Mucosa of rectum (tissue), 2 donors: ENCODE data around the gene IQSEC2.

Source experiments
- H3K27ac ChIP-seq, 2 donors: one replicate each; pipeline ENCODE4 v1.7.0; 2013; ENCODE audit warnings: inconsistent platforms in 2 of 2, low read depth in 2 of 2, low read length in 2 of 2
- H3K27me3 ChIP-seq, 2 donors: one replicate each; pipeline ENCODE4 v1.7.0; 2013; ENCODE audit warnings: low read length in 2 of 2; ENCODE audit not compliant: control insufficient read depth in 2 of 2, insufficient read depth in 2 of 2
- H3K36me3 ChIP-seq, 2 donors: one replicate each; pipeline ENCODE4 v1.7.0; 2013; ENCODE audit warnings: low read length in 2 of 2; ENCODE audit not compliant: control insufficient read depth in 2 of 2, insufficient read depth in 2 of 2
- H3K4me1 ChIP-seq, 2 donors: one replicate each; pipeline ENCODE4 v1.7.0; 2013; ENCODE audit warnings: low read length in 2 of 2, mild to moderate bottlenecking in 1 of 2; ENCODE audit not compliant: control insufficient read depth in 2 of 2, insufficient read depth in 2 of 2
- H3K4me3 ChIP-seq, 2 donors: one replicate each; pipeline ENCODE4 v1.7.0; 2013; ENCODE audit warnings: low read length in 2 of 2
- H3K9ac ChIP-seq, 2 donors: one replicate each; pipeline ENCODE4 v1.7.0; 2013; ENCODE audit warnings: low read length in 2 of 2, low read depth in 1 of 2, mild to moderate bottlenecking in 1 of 2
- H3K9me3 ChIP-seq, 2 donors: one replicate each; pipeline ENCODE4 v1.7.0; 2013; ENCODE audit warnings: low read length in 2 of 2; ENCODE audit not compliant: control insufficient read depth in 2 of 2
- donor health status: healthy.
- donor health status: Normal muscosa, but diverticular disease.

IQSEC2 gene

DNA sequence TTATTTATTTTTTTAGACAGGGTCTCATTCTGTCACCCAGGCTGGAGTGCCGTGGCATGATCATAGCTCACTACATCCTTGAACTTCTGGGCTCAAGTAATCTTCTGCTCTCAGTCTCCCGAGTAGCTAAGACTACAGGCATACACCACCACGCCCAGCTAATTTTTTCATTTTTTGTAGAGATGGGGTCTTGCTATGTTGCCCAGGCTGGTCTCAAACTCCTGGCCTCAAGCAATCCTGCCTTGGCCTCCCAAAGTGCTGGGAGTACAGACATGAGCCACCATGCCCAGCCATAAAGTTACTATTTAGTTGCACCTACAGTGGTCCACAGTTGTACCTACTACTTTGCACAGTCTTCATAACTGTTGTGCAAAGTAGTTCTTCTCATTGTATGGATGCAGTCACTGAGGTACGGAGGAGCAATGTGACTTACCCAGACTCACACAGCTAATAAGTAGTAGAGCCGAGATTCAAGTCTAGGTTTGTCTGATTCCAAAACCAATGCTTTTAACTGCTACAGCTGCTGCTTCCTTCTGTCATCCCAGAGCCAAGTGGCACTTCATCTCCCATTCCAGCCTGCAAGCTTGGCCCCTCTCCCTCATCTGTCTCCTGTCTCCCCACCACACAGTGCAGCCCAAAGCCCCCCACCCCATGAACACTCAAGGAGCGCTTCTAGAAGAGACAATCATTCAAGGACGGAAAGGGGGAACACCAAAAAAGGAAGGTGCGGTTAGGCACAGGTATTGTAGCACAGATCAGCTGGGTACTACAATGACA is 24.0 kb upstream of the IQSEC2 start:
- no peaks in the 10 kb centered on the region for H3K4me1 ChIP-seq
- peaks cover 4 to 8% of the 10 kb centered on the region in 2 donors for H3K27me3 ChIP-seq
- H3K4me3 ChIP-seq: no peak overlapping the region
- H3K9ac ChIP-seq: no peak overlapping the region
- no peaks in the 10 kb centered on the region for H3K9me3 ChIP-seq
- H3K27ac ChIP-seq: no peak overlapping the region
- H3K36me3 ChIP-seq: no peaks in the 10 kb centered on the region

DNA sequence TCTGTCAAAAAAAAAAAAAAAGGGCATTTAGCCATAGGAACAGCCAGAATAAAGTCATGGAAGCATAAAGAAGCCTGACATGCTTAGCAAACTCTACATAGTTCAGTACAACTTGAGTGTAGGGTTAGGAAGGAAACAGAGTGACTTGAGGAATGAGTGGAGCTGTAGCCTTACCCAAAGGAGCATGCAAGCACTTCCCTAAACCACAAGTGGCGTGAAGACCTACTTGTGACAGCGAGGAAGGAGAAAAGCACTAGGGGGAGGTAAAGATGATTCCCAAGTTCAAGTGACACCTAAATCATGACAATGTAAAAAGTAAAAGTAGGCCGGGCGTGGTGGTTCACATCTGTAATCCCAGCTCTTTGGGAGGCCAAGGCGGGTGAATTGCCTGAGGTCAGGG is 21.8 kb upstream of the IQSEC2 start:
- Histone ChIP-seq H3K4me1 (no peaks in the 10 kb centered on the region), H3K9ac (no peak overlapping the region), H3K27me3 (peaks cover 0 to 4% of the 10 kb centered on the region in 2 donors)

DNA sequence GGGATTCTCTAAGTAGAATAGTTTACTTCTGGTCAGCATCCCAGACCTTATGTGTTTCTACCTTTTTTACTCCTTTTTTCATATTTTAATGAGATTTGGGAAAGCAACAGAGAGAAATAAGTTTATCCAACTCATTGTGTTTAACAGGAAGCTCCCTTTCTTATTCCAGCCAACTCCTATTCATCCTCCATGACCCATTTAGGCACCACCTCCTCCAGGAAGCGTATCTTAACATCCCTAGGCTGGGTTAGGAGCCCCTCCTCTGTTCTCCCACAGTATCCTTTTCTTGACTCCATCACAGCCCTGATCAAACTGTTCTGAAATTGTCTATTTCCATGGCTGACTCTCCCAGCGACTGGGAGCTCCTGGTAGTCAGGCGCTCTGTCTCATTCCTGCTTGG is 18.8 kb upstream of the IQSEC2 start:
- Histone ChIP-seq H3K27ac (no peak overlapping the region), H3K9me3 (no peaks in the 10 kb centered on the region), H3K27me3 (peaks cover 0 to 2% of the 10 kb centered on the region in 2 donors), H3K36me3 (no peaks in the 10 kb centered on the region), H3K4me1 (no peaks in the 10 kb centered on the region), H3K4me3 (no peak overlapping the region), H3K9ac (no peak overlapping the region)

More for the DNA sequence above, 21.8 kb upstream of the IQSEC2 start:
- Histone ChIP-seq H3K27ac (no peak overlapping the region), H3K9me3 (no peaks in the 10 kb centered on the region), H3K36me3 (no peaks in the 10 kb centered on the region), H3K4me3 (no peak overlapping the region)

DNA sequence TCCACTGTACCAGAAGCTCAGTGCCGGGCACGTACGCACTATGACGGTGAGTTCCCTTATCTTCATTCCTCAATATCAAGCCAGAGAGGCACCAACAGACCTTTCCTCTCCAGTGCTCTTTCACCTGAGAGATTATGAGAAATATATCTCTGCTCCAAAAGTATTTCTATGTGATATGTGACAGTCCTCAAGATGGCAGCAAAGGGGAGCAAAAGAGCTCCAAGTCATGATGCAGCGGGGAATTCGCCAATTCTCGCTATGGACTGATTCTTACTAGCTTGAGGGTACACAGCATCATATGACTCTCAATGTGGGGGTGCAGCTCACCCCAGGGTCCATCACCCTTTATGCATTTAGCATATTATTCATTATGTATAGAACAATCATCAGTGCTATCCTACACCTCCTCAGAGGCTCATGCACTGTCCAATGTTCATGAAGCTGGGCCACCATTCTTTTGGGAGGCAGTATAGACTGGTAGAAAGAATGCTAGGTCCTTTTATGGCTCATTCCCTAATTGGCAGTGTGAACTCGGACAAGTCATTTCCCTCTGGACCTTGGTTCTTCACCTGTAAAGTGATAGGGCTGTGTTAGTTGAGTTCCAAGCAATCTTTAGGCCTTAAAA is 12.8 kb upstream of the IQSEC2 start:
- no peaks in the 10 kb centered on the region for H3K9me3 ChIP-seq

DNA sequence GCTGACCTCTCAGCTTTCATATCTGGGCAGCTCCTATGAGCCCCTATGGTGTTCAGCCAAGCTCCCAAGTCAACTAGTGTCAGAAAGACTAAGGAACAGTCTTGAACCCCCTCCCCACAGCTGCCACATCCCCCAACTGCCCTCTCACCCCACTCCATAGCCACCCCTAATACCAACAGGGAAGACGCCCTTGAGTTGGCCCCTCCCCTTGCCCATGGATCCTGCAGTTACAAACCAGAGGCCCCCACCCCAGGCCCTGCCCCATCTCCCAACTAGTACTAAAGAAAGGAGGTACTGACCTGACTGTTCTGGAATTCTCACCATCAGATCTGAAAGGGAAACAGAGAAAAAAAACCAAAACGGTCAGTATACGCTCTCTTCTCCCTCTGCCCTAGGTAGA is 10.2 kb upstream of the IQSEC2 start:
- H3K4me3 ChIP-seq: no peak overlapping the region
- H3K9me3 ChIP-seq: no peaks in the 10 kb centered on the region
- no peak overlapping the region for H3K9ac ChIP-seq
- peaks cover 0 to 6% of the 10 kb centered on the region in 2 donors for H3K27me3 ChIP-seq
- no peak overlapping the region for H3K27ac ChIP-seq
- no peaks in the 10 kb centered on the region for H3K36me3 ChIP-seq
- peaks cover 11 to 13% of the 10 kb centered on the region in 2 donors for H3K4me1 ChIP-seq

More for the DNA sequence above, 12.8 kb upstream of the IQSEC2 start:
- H3K9ac ChIP-seq: no peak overlapping the region
- H3K27me3 ChIP-seq: no peaks in the 10 kb centered on the region
- H3K4me1 ChIP-seq: no peaks in the 10 kb centered on the region
- no peaks in the 10 kb centered on the region for H3K36me3 ChIP-seq
- H3K27ac ChIP-seq: no peak overlapping the region
- no peak overlapping the region for H3K4me3 ChIP-seq

DNA sequence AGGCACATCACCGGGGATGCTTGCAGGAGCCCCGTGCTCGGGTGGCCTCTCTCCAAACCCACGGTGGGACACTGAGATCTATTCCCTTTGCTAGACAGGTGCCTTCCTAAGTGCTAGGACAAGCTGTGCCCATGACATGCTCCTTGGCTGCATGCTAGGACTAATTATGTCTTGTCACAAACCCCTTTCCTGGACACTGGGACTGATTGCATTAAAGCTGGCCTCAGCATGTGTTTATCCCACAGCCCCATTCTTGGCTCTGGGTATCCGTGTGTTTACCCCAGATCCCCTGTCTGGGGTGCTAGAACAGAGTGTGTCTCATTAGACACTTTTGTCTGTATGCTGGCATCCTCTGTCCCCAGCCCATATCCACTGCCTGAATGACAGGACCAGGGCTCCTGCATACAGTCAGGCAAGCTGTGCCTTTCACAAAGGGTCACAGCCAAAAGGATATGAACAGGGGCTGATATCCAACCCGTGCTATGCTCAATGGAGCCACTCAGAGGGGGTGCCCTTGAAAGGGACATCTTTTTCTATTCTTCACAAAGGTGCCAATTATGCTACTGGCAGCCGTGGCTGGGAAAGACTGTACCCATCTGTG is 9.2 kb upstream of the IQSEC2 start:
- H3K36me3 ChIP-seq: no peaks in the 10 kb centered on the region
- no peak overlapping the region for H3K27ac ChIP-seq
- peaks cover 0 to 6% of the 10 kb centered on the region in 2 donors for H3K27me3 ChIP-seq
- H3K4me1 ChIP-seq: peaks cover 14 to 17% of the 10 kb centered on the region in 2 donors
- no peak overlapping the region for H3K9ac ChIP-seq
- H3K9me3 ChIP-seq: no peaks in the 10 kb centered on the region
- no peak overlapping the region for H3K4me3 ChIP-seq

DNA sequence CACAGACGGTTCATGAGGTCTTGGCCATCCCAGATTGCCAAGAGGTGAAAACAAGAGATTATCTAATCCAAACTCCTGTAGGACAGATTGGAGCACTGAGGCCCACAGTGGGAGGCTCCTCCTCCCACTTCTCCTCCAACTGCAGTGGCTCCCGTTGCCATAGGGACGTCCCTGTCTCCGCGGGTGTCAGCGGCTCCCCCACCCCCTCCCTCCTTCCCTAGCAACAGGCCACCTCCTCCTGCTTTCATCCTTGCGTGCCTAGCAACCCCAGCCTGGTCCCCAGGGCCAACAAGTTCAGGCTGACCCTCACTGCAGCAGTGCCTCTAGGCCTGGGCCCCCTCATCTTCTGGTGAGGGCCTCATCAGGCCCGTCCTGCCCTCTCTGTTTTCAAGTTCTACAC is 6.8 kb upstream of the IQSEC2 start:
- Histone ChIP-seq H3K9ac (no peak overlapping the region), H3K27me3 (peaks cover 2 to 6% of the 10 kb centered on the region in 2 donors), H3K27ac (peak overlapping the region; percentile 52 to 64), H3K9me3 (no peaks in the 10 kb centered on the region), H3K4me1 (peaks cover 19 to 23% of the 10 kb centered on the region in 2 donors), H3K36me3 (no peaks in the 10 kb centered on the region), H3K4me3 (no peak overlapping the region)

DNA sequence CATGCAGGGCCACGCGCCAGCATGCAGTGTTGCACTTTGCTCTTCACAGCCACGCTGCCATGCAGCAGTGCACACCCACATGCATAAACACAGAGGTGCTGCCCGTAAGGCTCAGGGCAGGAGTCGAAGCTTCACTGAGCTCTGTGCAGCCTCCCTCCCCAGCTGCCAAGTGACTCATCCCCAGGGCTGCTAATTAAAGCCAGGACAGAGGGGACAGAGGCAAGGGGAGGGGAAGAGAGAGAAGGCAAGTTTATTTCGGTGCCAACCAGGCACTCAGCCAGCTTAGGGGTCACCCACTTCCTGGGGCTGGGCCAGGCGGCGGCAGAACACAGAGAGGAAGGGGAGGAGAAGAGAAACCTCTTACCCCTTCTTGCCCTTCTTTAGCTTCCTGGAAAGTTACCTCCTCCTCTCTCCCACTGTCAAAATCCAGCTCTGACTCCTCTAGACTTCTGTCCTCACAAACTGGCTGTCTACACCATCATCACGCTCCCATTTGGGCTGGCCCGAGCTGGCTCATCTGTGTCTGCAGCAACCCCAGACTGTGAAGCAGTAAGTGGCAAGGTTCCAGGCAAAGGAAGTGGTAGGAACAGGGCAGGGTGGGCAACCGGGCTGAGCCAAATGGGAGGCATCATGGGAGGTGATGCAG is 6.2 kb upstream of the IQSEC2 start:
- H3K4me3 ChIP-seq: peak overlapping the region; percentile 22 to 50
- no peaks in the 10 kb centered on the region for H3K9me3 ChIP-seq
- H3K27ac ChIP-seq: peak overlapping the region; percentile 52 to 64
- no peaks in the 10 kb centered on the region for H3K36me3 ChIP-seq
- peaks cover 19 to 23% of the 10 kb centered on the region in 2 donors for H3K4me1 ChIP-seq
- H3K27me3 ChIP-seq: peaks cover 2 to 6% of the 10 kb centered on the region in 2 donors
- peak overlapping the region in 1 of 2 donors; percentile 24 for H3K9ac ChIP-seq

DNA sequence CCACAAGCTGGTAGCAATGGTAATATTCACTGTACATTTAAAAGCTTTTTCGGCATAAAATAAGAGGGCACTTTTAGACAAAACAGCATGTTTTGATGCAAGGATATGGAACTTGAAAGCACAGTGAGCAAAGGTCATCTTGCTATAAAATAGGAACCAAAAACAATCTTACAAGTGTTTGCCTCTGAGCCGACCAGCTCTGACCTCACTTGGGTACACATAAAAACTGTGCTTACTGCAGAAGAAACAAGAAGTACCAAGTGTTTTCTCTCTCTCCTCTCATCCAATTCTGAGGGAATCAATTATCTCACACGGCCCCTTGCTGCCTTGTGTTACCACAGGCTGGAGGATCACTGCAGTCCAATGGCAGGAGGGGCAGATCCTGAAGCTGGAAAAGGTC is 4.8 kb upstream of the IQSEC2 start:
- H3K9ac ChIP-seq: no peak overlapping the region
- H3K4me1 ChIP-seq: peaks cover 26 to 29% of the 10 kb centered on the region in 2 donors
- H3K27ac ChIP-seq: no peak overlapping the region
- H3K4me3 ChIP-seq: no peak overlapping the region
- H3K27me3 ChIP-seq: peaks cover 2 to 6% of the 10 kb centered on the region in 2 donors
- no peaks in the 10 kb centered on the region for H3K9me3 ChIP-seq
- no peaks in the 10 kb centered on the region for H3K36me3 ChIP-seq

DNA sequence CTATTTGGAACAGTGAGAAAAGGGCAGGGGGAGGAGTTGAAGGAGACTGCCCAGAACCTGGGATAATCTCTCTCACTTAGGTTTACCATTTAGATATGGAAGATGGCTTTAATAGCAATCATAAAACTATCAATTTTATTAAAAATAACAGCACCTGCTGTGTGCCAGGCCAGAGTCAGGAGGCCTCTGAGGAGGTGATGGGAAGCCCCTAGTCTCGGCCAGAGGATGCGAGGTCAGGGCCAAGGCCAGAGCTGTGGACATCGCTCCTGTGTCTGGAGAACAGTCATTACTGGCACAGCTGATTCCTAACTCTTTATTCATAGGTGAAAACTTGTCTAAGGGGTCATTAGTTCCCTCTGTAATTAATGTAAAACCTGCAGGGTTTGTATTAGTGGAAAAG is 4.2 kb upstream of the IQSEC2 start:
- no peak overlapping the region for H3K27ac ChIP-seq
- H3K27me3 ChIP-seq: peaks cover 2 to 8% of the 10 kb centered on the region in 2 donors
- H3K4me1 ChIP-seq: peaks cover 26 to 32% of the 10 kb centered on the region in 2 donors
- H3K36me3 ChIP-seq: no peaks in the 10 kb centered on the region
- no peak overlapping the region for H3K4me3 ChIP-seq
- no peaks in the 10 kb centered on the region for H3K9me3 ChIP-seq
- no peak overlapping the region for H3K9ac ChIP-seq
